Limb (tissue), 2 donors: ENCODE measurements around the gene AKT1.
A peak's percentile ranks its signal among the peaks of the same experiment; 100 is the strongest.
"Not testable (repeated sequence)": the region's sequence is repeated elsewhere in the genome, so short reads cannot be mapped to it uniquely, and the experiment has no call there.

ENCODE experiments used
- DNase-seq, 2 donors: peaks; one replicate each; pipeline ENCODE4 v3.0.0-alpha.2; 2016; ENCODE audit errors: extremely low spot score in 2 of 2

AKT1 gene

GRCh38 chr14:104739026-104739425 is 56.5 kb downstream of the AKT1 start:
- DNase-seq: no peak

GRCh38 chr14:104738375-104739019 is 57.1 kb downstream of the AKT1 start:
- no peak for DNase-seq

GRCh38 chr14:104735830-104736642 is 59.5 kb downstream of the AKT1 start:
- DNase-seq: no peak

GRCh38 chr14:104734991-104735779 is 60.4 kb downstream of the AKT1 start:
- no peak for DNase-seq

- DNase-seq: no peak
These were observed 61.0 kb downstream of the AKT1 start for GRCh38 chr14:104734601-104734990.

- no peak for DNase-seq
These were observed 61.4 kb downstream of the AKT1 start for GRCh38 chr14:104734051-104734587.

GRCh38 chr14:104732931-104733681 is 62.4 kb downstream of the AKT1 start:
- no peak for DNase-seq

- no peak for DNase-seq
These were observed 63.2 kb downstream of the AKT1 start for GRCh38 chr14:104732355-104732804.

GRCh38 chr14:104731320-104732294 is 63.9 kb downstream of the AKT1 start:
- DNase-seq: no peak

GRCh38 chr14:104730487-104730886 is 65.1 kb downstream of the AKT1 start:
- DNase-seq: no peak

GRCh38 chr14:104729835-104730181 is 65.7 kb downstream of the AKT1 start:
- no peak for DNase-seq

GRCh38 chr14:104729176-104729834 is 66.2 kb downstream of the AKT1 start:
- not testable (repeated sequence) for DNase-seq

- DNase-seq: no peak
These were observed 66.9 kb downstream of the AKT1 start for GRCh38 chr14:104728631-104729030.

GRCh38 chr14:104726600-104727451 is 68.7 kb downstream of the AKT1 start:
- no peak for DNase-seq

GRCh38 chr14:104725772-104726548 is 69.6 kb downstream of the AKT1 start:
- DNase-seq: no peak

- peak; percentile 46 to 66 for DNase-seq
These were observed 70.4 kb downstream of the AKT1 start for GRCh38 chr14:104724981-104725771.
